GM12878 (cell line): ENCODE data around the gene BUD23. TPM values are rescaled to one million over a fixed set of nuclear protein-coding genes. Genes with fewer than 3 reads are reported as not detected.

ENCODE experiments used
- ATAC-seq: fragments of 200-7000 bp; cut with Tn5 transposase; 3 replicates; pipeline ENCODE4 v1.9.1; 2020; ENCODE audit warnings: mild to moderate bottlenecking, moderate library complexity
- BruUV-seq: library from RNA; stranded (reverse); fragments of 400-500 nt; replicated peaks from 2 replicates; lab custom pipeline; 2021; lab: Mats Ljungman, UMichigan
- CTCF ChIA-PET: fragments of 300-600 bp; sonication (Branson Sonifier 250); formaldehyde crosslinking; extraction: SDS; loops from one replicate; lab custom pipeline; 2021; ENCODE audit warnings: inconsistent platforms; lab: Yijun Ruan, JAX
- POLR2A ChIA-PET: fragments of 350-600 bp; formaldehyde crosslinking; extraction: SDS; loops from one replicate; lab custom pipeline; 2021; ENCODE audit warnings: inconsistent platforms; lab: Charles Lee
- RAD21 ChIA-PET: fragments of 300-600 bp; sonication (Branson Sonifier 250); formaldehyde crosslinking; loops from one replicate; lab custom pipeline; 2023; ENCODE audit warnings: antibody characterized with exemption; ENCODE audit not compliant: unreplicated experiment; lab: Charles Lee
- SMC1A ChIA-PET: fragments of 300-600 bp; sonication (Branson Sonifier 250); formaldehyde crosslinking; loops from one replicate; lab custom pipeline; 2023; ENCODE audit not compliant: unreplicated experiment, uncharacterized antibody; lab: Charles Lee
- DNase-seq: peaks from one replicate; pipeline ENCODE4 v3.0.0-alpha.2; 2011; ENCODE audit warnings: low read depth, low spot score
- FAIRE-seq: peaks from 3 replicates; lab custom pipeline; 2011; peaks lifted over from hg19 to GRCh38; lab: Jason Lieb, UNC
- H2AFZ ChIP-seq: 2 replicates; pipeline ENCODE4 v1.6.0; 2011; ENCODE audit warnings: low read depth, low read length, control low read depth; ENCODE audit not compliant: control insufficient read depth
- H3K27ac ChIP-seq: 2 replicates; pipeline ENCODE4 v1.5.1; 2011; ENCODE audit warnings: control low read depth; ENCODE audit not compliant: control insufficient read depth, insufficient read depth
- H3K27me3 ChIP-seq, 2 experiments: replicated peaks in 1 of 2; 2 replicates each; pipeline versions ENCODE4 v1.6.0 to v1.6.1; 2011; ENCODE audit warnings: low read length in 1 of 2; ENCODE audit not compliant: control insufficient read depth in 2 of 2, insufficient read depth in 2 of 2
- H3K36me3 ChIP-seq, 2 experiments: 2 replicates each; pipeline ENCODE4 v1.5.1; 2011; ENCODE audit warnings: low read length in 1 of 2; ENCODE audit not compliant: control insufficient read depth in 2 of 2, insufficient read depth in 2 of 2
- H3K4me1 ChIP-seq: 2 replicates; pipeline ENCODE4 v1.6.1; 2011; ENCODE audit warnings: mild to moderate bottlenecking, low read length, moderate library complexity, mixed read lengths; ENCODE audit not compliant: control insufficient read depth, insufficient read depth
- H3K4me2 ChIP-seq: 2 replicates; pipeline ENCODE4 v1.6.0; 2011; ENCODE audit warnings: control low read depth; ENCODE audit not compliant: control insufficient read depth, insufficient read depth
- H3K4me3 ChIP-seq: fragments of 200-600 bp; sonication (generic); 2 replicates; pipeline ENCODE4 v1.5.1; 2016
- H3K79me2 ChIP-seq: 2 replicates; pipeline ENCODE4 v1.6.0; 2011; ENCODE audit warnings: low read length; ENCODE audit not compliant: control insufficient read depth, insufficient read depth
- H3K9ac ChIP-seq: 2 replicates; pipeline ENCODE4 v1.8.0; 2011; ENCODE audit warnings: low read length, control low read depth, mixed read lengths; ENCODE audit not compliant: control insufficient read depth, insufficient read depth
- H3K9me3 ChIP-seq: replicated peaks from 3 replicates; pipeline ENCODE4 v1.5.1; 2011; ENCODE audit warnings: mild to moderate bottlenecking, low read length; ENCODE audit not compliant: control insufficient read depth, insufficient read depth
- H4K20me1 ChIP-seq: 2 replicates; pipeline ENCODE4 v1.6.0; 2011; ENCODE audit not compliant: control insufficient read depth, insufficient read depth
- EED ChIP-seq: sonication (generic); IDR thresholded peaks from 2 replicates; pipeline ENCODE4 v1.6.1; 2016; ENCODE audit warnings: antibody characterized with exemption, low read depth
- MXI1 ChIP-seq: fragments of 150-350 bp; IDR thresholded peaks from 2 replicates; pipeline ENCODE4 v1.6.1; 2011; ENCODE audit warnings: low read depth, mild to moderate bottlenecking, inconsistent platforms, low read length, improper control_type of control experiment
- POU2F2 ChIP-seq: IDR thresholded peaks from 3 replicates; pipeline ENCODE4 v1.6.1; 2011; ENCODE audit warnings: low read depth, mild to moderate bottlenecking, low read length, borderline replicate concordance
- SIN3A ChIP-seq: IDR thresholded peaks from 2 replicates; pipeline ENCODE4 v1.6.1; 2012; ENCODE audit warnings: low read depth, low read length, improper control_type of control experiment
- SMC3 ChIP-seq: IDR thresholded peaks from 2 replicates; pipeline ENCODE4 v1.6.1; 2011; ENCODE audit warnings: low read length, improper control_type of control experiment, borderline replicate concordance
- TCF12 ChIP-seq: IDR thresholded peaks from 2 replicates; pipeline ENCODE4 v1.6.1; 2011; ENCODE audit warnings: low read depth, mild to moderate bottlenecking, low read length
- TCF3 ChIP-seq: IDR thresholded peaks from 2 replicates; pipeline ENCODE4 v1.6.1; 2012; ENCODE audit warnings: low read depth, mild to moderate bottlenecking, low read length, borderline replicate concordance; ENCODE audit not compliant: insufficient read depth
- USF1 ChIP-seq: IDR thresholded peaks from 2 replicates; pipeline ENCODE4 v1.6.1; 2011; ENCODE audit warnings: borderline replicate concordance, low read depth, mild to moderate bottlenecking, moderate library complexity, mixed read lengths, low read length; ENCODE audit not compliant: insufficient read depth; ENCODE audit errors: extremely low read length
- WGBS: methylation state at CpG from one replicate; pipeline ENCODE4 v1.1.6; 2016; ENCODE audit warnings: low lambda C conversion rate; ENCODE audit not compliant: insufficient replicate concordance, insufficient coverage; ENCODE audit errors: missing lambda C conversion rate; 5-methylcytosine and 5-hydroxymethylcytosine counted together
- in situ Hi-C: fragments of 300-500 bp; cut with MboI; formaldehyde crosslinking; loops from 9 replicates; pipeline ENCODE4 v1.14.3; 2018; ENCODE audit warnings: mixed read lengths
- intact Hi-C: fragments of 100-400 bp; cut with micrococcal nuclease; formaldehyde crosslinking; loops from one replicate; pipeline ENCODE4 v1.14.2; 2022; ENCODE audit not compliant: unreplicated experiment
- polyA plus RNA-seq, 11 experiments: library from polyadenylated mRNA; depleted of rRNA in 4 of 11; unstranded in 6 of 11; stranded (reverse) in 5 of 11; fragments of >200 nt; fragmentation: Nextera tagmentation in 4 of 11; fragmentation: Illumina TruSeq in 1 of 11; extraction: Ambion mirVana in 4 of 11; extraction: Trizol in 1 of 11; gene quantifications; 1 replicate in 1 of 11; 2 replicates in 10 of 11; pipeline versions ENCODE4 v1.2.1 to v1.2.3, GENCODE V29; 2011 to 2016; ENCODE audit warnings: inconsistent platforms in 2 of 11, missing spikeins in 2 of 11, low read depth in 1 of 11
- total RNA-seq, 4 experiments: library from RNA; depleted of rRNA in 3 of 4; stranded (reverse); fragments of >200 nt in 3 of 4; fragmentation: Illumina TruSeq in 1 of 4; extraction: Trizol in 1 of 4; gene quantifications; 2 replicates each; pipeline versions ENCODE4 v1.2.1 to v1.2.3, GENCODE V29; 2013 to 2021
- TF ChIP-seq, protein P1 (sequence below): IDR thresholded peaks from 2 replicates; pipeline ENCODE4 v1.6.1; 2012; ENCODE audit warnings: low read length, inconsistent platforms
- TF ChIP-seq, protein P2 (sequence below): IDR thresholded peaks from 2 replicates; pipeline ENCODE4 v1.6.1; 2011; ENCODE audit warnings: low read depth, low read length, improper control_type of control experiment, borderline replicate concordance

Gene BUD23
- total and polyA plus RNA-seq, 10 of the 15 experiments (the other 5 are each of a cell fraction or from before 2014, with no cell fraction given): 36.4 to 138 (median 99.5) TPM

DNA sequence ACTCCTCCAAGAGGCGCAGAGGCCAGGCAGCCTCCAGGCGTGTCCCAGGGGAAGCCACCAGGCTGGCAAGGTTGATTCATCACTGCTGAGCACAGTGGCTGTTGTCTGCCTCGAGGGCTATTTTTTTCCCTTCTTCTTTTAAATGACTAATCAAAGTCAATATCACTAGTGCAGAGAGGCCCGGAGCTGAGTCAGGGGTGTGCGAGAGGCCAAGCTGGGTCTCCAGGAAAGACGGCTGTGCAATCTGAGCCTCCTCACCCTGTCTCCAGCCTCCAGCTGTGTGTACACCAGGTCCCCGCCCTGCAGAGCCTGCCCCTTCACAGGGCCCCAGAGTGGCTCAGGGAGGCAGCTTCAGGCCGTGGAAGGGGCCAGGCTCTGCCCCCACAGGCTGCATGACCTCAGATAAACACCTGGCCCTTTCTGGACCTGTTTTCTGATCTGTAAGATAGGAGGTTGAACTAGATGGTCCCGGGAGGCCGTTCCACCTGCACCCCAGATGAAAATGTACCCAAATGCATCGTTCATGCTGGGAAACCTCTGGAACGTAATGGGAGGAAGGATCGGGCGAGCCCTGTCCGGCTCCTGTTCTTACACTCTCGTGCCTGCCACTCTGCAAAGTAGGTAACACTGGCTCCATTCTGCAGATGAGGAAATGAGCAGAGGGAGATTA is 32.4 kb downstream of the BUD23 start:
- no peaks in the 10 kb centered on the region for H3K9me3 ChIP-seq
- H3K27ac ChIP-seq: no peak overlapping the region
- ATAC-seq (peak; percentile 40), FAIRE-seq (no peak), DNase-seq (no peak)
- 31% methylated on average over 16 of the region's 16 CpGs for WGBS
- H3K9ac ChIP-seq: no peak overlapping the region
- ChIA-PET CTCF (interaction anchor here (0.7 kb wide), 1 partner anchor 30 kb away, joined by 3 read pairs; no protein-coding TSS in a partner anchor), POLR2A (no interaction called here), RAD21 (interaction anchor here (1.7 kb wide), 1 partner anchor 109 kb away, joined by 4 read pairs; no protein-coding TSS in a partner anchor), SMC1A (interaction anchor here (0.7 kb wide), 1 partner anchor 263 kb away, joined by 3 read pairs; no protein-coding TSS in a partner anchor)
- in situ Hi-C loops: no loop called here
- TF ChIP-seq TCF3 (0 out of 2 replicates have a peak, but pooled peaks have one; percentile 10), TCF12 (no peak)
- H3K27me3 ChIP-seq: no peaks in the 10 kb centered on the region
- no peak overlapping the region for H2AFZ ChIP-seq
- peaks cover 12% of the 10 kb centered on the region for H3K4me1 ChIP-seq
- H3K79me2 ChIP-seq: no peaks in the 10 kb centered on the region
- H3K4me2 ChIP-seq: no peak overlapping the region
- no peak overlapping the region for H3K4me3 ChIP-seq
- 0 out of 2 replicates have a peak, but pooled peaks cover 4% of the 10 kb centered on the region for H4K20me1 ChIP-seq
- H3K36me3 ChIP-seq: no peaks in the 10 kb centered on the region
- BruUV-seq: no TSS peak
- intact Hi-C loops: no loop called here

DNA sequence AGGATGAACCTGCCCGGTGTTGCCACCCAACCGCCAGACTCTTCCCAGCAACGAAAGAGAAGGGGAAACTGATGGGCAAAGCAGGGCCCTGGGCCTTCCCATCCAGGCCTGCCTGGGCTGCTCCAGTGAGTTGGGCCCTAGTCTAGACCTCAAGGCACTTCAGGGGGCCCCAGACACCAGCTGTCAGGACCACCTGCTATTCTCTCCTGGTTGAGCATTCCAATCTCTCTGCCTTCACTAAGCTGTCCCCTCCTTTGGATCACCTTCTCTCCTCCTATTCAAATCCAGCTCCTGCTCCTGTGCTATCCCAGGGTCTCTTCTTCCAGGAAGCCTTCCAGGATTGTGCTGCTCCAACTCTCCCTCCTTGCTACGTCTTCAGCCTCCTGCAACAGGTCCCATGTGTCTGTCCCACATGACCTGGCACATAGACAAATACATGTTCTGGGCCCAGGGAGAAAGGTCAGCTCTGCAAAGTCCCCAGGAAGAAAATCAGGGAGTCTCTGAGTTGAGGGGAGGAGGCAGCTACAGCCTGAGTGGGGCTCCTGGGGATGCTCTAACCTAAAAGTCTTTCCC is 33.0 kb downstream of the BUD23 start:
- WGBS: 90% methylated on average over 4 of the region's 4 CpGs
- CTCF ChIA-PET: interaction anchor here (0.7 kb wide), 1 partner anchor 31 kb away, joined by 3 read pairs; no protein-coding TSS in a partner anchor

More for the DNA sequence above, 33.0 kb downstream of the BUD23 start:
- POLR2A ChIA-PET: no interaction called here
- Histone ChIP-seq H3K9me3 (no peaks in the 10 kb centered on the region), H3K27me3 (no peaks in the 10 kb centered on the region), H4K20me1 (0 out of 2 replicates have a peak, but pooled peaks cover 4% of the 10 kb centered on the region), H3K9ac (no peak overlapping the region), H3K4me3 (no peak overlapping the region), H3K4me2 (no peak overlapping the region), H3K27ac (no peak overlapping the region), H3K4me1 (peaks cover 12% of the 10 kb centered on the region), H3K79me2 (no peaks in the 10 kb centered on the region), H2AFZ (no peak overlapping the region), H3K36me3 (no peaks in the 10 kb centered on the region)
- TSS peak; percentile 25 for BruUV-seq
- in situ Hi-C loops: no loop called here
- DNase-seq: no peak
- intact Hi-C loops: no loop called here
- SMC1A ChIA-PET: no interaction called here
- TF ChIP-seq EED: no peak
- TF ChIP-seq POU2F2: no peak
- TF ChIP-seq USF1: no peak
- no peak for TF ChIP-seq SMC3
- no peak for TF ChIP-seq MXI1
- TF ChIP-seq, protein P1, sequence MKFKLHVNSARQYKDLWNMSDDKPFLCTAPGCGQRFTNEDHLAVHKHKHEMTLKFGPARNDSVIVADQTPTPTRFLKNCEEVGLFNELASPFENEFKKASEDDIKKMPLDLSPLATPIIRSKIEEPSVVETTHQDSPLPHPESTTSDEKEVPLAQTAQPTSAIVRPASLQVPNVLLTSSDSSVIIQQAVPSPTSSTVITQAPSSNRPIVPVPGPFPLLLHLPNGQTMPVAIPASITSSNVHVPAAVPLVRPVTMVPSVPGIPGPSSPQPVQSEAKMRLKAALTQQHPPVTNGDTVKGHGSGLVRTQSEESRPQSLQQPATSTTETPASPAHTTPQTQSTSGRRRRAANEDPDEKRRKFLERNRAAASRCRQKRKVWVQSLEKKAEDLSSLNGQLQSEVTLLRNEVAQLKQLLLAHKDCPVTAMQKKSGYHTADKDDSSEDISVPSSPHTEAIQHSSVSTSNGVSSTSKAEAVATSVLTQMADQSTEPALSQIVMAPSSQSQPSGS: no peak
- TF ChIP-seq SIN3A: no peak
- TF ChIP-seq, protein P2, sequence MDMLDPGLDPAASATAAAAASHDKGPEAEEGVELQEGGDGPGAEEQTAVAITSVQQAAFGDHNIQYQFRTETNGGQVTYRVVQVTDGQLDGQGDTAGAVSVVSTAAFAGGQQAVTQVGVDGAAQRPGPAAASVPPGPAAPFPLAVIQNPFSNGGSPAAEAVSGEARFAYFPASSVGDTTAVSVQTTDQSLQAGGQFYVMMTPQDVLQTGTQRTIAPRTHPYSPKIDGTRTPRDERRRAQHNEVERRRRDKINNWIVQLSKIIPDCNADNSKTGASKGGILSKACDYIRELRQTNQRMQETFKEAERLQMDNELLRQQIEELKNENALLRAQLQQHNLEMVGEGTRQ: no peak
- ATAC-seq: no peak
- FAIRE-seq: no peak
- RAD21 ChIA-PET: interaction anchor here (1.4 to 1.7 kb wide), 2 partner anchors 23 to 110 kb away, joined by 4 read pairs; partner anchors contain the start of gene ABHD11
